Liver (tissue), 9 donors: ENCODE data around the gene PRDM2. TPM values are rescaled to one million over a fixed set of nuclear protein-coding genes. Genes with fewer than 3 reads are reported as not detected.

Experiments used
- DNase-seq: peaks from one replicate; pipeline ENCODE4 v3.0.0-alpha.2; 2017; ENCODE audit warnings: low spot score
- H3K27ac ChIP-seq, 2 donors: one replicate each; pipeline ENCODE4 v1.7.0; 2013; ENCODE audit warnings: inconsistent platforms in 2 of 2, low read length in 2 of 2, control low read depth in 1 of 2, low read depth in 1 of 2, mild to moderate bottlenecking in 1 of 2
- H3K27me3 ChIP-seq, 4 donors: one replicate each; pipeline versions ENCODE4 v1.6.1 to v1.7.0; 2013; ENCODE audit warnings: low read length in 3 of 4, inconsistent platforms in 1 of 4, mild to moderate bottlenecking in 1 of 4, moderate library complexity in 1 of 4; ENCODE audit not compliant: control insufficient read depth in 4 of 4, insufficient read depth in 4 of 4
- H3K36me3 ChIP-seq, 4 donors: one replicate each; pipeline versions ENCODE4 v1.6.1 to v1.7.0; 2013; ENCODE audit warnings: low read length in 3 of 4, mild to moderate bottlenecking in 3 of 4, low read depth in 1 of 4, moderate library complexity in 1 of 4; ENCODE audit not compliant: control insufficient read depth in 4 of 4, insufficient read depth in 3 of 4
- H3K4me1 ChIP-seq, 4 donors: one replicate each; pipeline versions ENCODE4 v1.6.1 to v1.7.0; 2013; ENCODE audit warnings: low read length in 3 of 4, mild to moderate bottlenecking in 3 of 4, moderate library complexity in 1 of 4; ENCODE audit not compliant: control insufficient read depth in 4 of 4, insufficient read depth in 4 of 4
- H3K4me3 ChIP-seq, 3 donors: one replicate each; pipeline versions ENCODE4 v1.6.1 to v1.7.0; 2013; ENCODE audit warnings: low read length in 3 of 3, control low read depth in 1 of 3, low read depth in 1 of 3, mild to moderate bottlenecking in 1 of 3
- H3K9ac ChIP-seq, 2 donors: one replicate each; pipeline ENCODE4 v1.7.0; 2013; ENCODE audit warnings: low read length in 2 of 2, mild to moderate bottlenecking in 2 of 2, moderate library complexity in 2 of 2, control low read depth in 1 of 2, low read depth in 1 of 2
- H3K9me3 ChIP-seq, 4 donors: one replicate each; pipeline versions ENCODE4 v1.6.1 to v1.7.0; 2013; ENCODE audit warnings: low read length in 3 of 4; ENCODE audit not compliant: control insufficient read depth in 4 of 4
- ATF3 ChIP-seq: IDR thresholded peaks from 2 replicates; pipeline ENCODE4 v1.6.1; 2016; ENCODE audit warnings: antibody characterized with exemption
- CTCF ChIP-seq: fragments of 150-350 bp; IDR thresholded peaks from 2 replicates; pipeline ENCODE4 v1.5.1; 2017; ENCODE audit warnings: improper control_type of control experiment, low read depth, low read length; ENCODE audit not compliant: missing input control
- EGR1 ChIP-seq, 2 donors: IDR thresholded peaks; 2 replicates each; pipeline ENCODE4 v1.6.1; 2016 to 2018; ENCODE audit warnings: antibody characterized with exemption in 2 of 2, low read depth in 2 of 2
- FOXA1 ChIP-seq: IDR thresholded peaks from 2 replicates; pipeline ENCODE4 v1.6.1; 2016; ENCODE audit warnings: antibody characterized with exemption
- FOXA2 ChIP-seq: IDR thresholded peaks from 2 replicates; pipeline ENCODE4 v1.6.1; 2016; ENCODE audit warnings: antibody characterized with exemption
- GABPA ChIP-seq, 2 donors: IDR thresholded peaks in 1 of 2; conservative IDR thresholded peaks in 1 of 2; 2 replicates each; pipeline ENCODE4 v1.6.1; 2016; ENCODE audit warnings: antibody characterized with exemption in 2 of 2, mild to moderate bottlenecking in 1 of 2, moderate library complexity in 1 of 2
- HNF4A ChIP-seq, 2 donors: conservative IDR thresholded peaks; 2 replicates each; pipeline ENCODE4 v1.6.1; 2016; ENCODE audit warnings: antibody characterized with exemption in 2 of 2, mild to moderate bottlenecking in 2 of 2
- HNF4G ChIP-seq: IDR thresholded peaks from 2 replicates; pipeline ENCODE4 v1.6.1; 2016; ENCODE audit warnings: antibody characterized with exemption
- JUND ChIP-seq, 2 donors: IDR thresholded peaks; 2 replicates each; pipeline ENCODE4 v1.6.1; 2016; ENCODE audit warnings: antibody characterized with exemption in 2 of 2
- NR2F2 ChIP-seq: IDR thresholded peaks from 2 replicates; pipeline ENCODE4 v1.6.1; 2016; ENCODE audit warnings: antibody characterized with exemption
- RAD21 ChIP-seq, 2 donors: IDR thresholded peaks; 2 replicates each; pipeline ENCODE4 v1.6.1; 2016; ENCODE audit warnings: antibody characterized with exemption in 2 of 2, mild to moderate bottlenecking in 2 of 2
- REST ChIP-seq: IDR thresholded peaks from 2 replicates; pipeline ENCODE4 v1.6.1; 2016; ENCODE audit warnings: antibody characterized with exemption, mild to moderate bottlenecking
- SP1 ChIP-seq: IDR thresholded peaks from 2 replicates; pipeline ENCODE4 v1.6.1; 2018; ENCODE audit warnings: antibody characterized with exemption, mild to moderate bottlenecking
- TAF1 ChIP-seq: conservative IDR thresholded peaks from 2 replicates; pipeline ENCODE4 v1.6.1; 2016; ENCODE audit warnings: antibody characterized with exemption, mild to moderate bottlenecking
- YY1 ChIP-seq: IDR thresholded peaks from 2 replicates; pipeline ENCODE4 v1.6.1; 2016; ENCODE audit warnings: antibody characterized with exemption, mild to moderate bottlenecking
- ZBTB33 ChIP-seq: IDR thresholded peaks from 2 replicates; pipeline ENCODE4 v1.6.1; 2016; ENCODE audit warnings: antibody characterized with exemption
- WGBS: extraction: QIAGEN DNeasy Blood & Tissue Kit; methylation state at CpG from one replicate; pipeline ENCODE4 v1.1.7; 2013; 5-methylcytosine and 5-hydroxymethylcytosine counted together
- polyA plus RNA-seq, 2 donors: library from polyadenylated mRNA; stranded (reverse) in 1 of 2; unstranded in 1 of 2; fragments of 200-250 nt in 1 of 2; fragments of >200 nt in 1 of 2; fragmentation: Nextera tagmentation in 1 of 2; extraction: Ambion mirVana in 1 of 2; gene quantifications; one replicate each; pipeline versions ENCODE4 v1.2.1 to v1.2.3, GENCODE V29; 2013 to 2015
- total RNA-seq, 2 donors: library from RNA; depleted of rRNA; stranded (reverse); fragments of >200 nt; gene quantifications; one replicate each; pipeline ENCODE4 v1.2.3, GENCODE V29; 2014
- donor health status: healthy.
- donor health status: healthy.
- donor health status: healthy.
- donor health status: healthy.
- donor health status: healthy.

PRDM2 gene
- total and polyA plus RNA-seq, 4 donors: 4.5 to 13.9 (median 7.9) TPM

GRCh38 chr1:13801655-13802486 is 101.9 kb downstream of the PRDM2 start:
- Histone ChIP-seq H3K27ac (no peak overlapping the region), H3K36me3 (peaks cover 0 to 2% (median 0%) of the 10 kb centered on the region in 4 donors), H3K9ac (no peak overlapping the region), H3K27me3 (no peaks in the 10 kb centered on the region), H3K4me1 (peaks cover 3 to 26% (median 8%) of the 10 kb centered on the region in 4 donors), H3K4me3 (no peak overlapping the region), H3K9me3 (no peaks in the 10 kb centered on the region)
- no peak for DNase-seq
- 92% methylated on average over 20 of the region's 20 CpGs for WGBS
- TF ChIP-seq TAF1 (no peak), SP1 (no peak), NR2F2 (no peak), JUND (IDR thresholded peaks at IDR 0.05) (no peak), RAD21 (IDR thresholded peaks at IDR 0.05) (no peak), ZBTB33 (no peak), FOXA1 (no peak), CTCF (no peak), EGR1 (IDR thresholded peaks at IDR 0.05; ENCODE audit: low read depth in 2 of 2) (no peak), ATF3 (no peak), HNF4A (conservative IDR thresholded peaks at IDR 0.05) (no peak), HNF4G (no peak), REST (no peak), GABPA (IDR thresholded peaks at IDR 0.05 in 1 of 2, conservative IDR thresholded peaks at IDR 0.05 in 1 of 2) (no peak), YY1 (no peak), FOXA2 (no peak)
